HG03066 (cell line): Measurements from ENCODE around the gene CD274.
"Not testable (repeated sequence)": the region's sequence is repeated elsewhere in the genome, so short reads cannot be mapped to it uniquely, and the experiment has no call there.

Experiments used
- ATAC-seq: cut with Tn5 transposase; IDR thresholded peaks from one replicate; pipeline ENCODE4 v1.9.1; 2021; ENCODE audit warnings: low read depth; ENCODE audit not compliant: unreplicated experiment

Gene CD274

GRCh38 chr9:5493679-5494511 lies 43.6 kb downstream of the CD274 start:
- peak; percentile 83 for ATAC-seq

- not testable (repeated sequence) for ATAC-seq
These were observed 44.4 kb downstream of the CD274 start for GRCh38 chr9:5494765-5495164.

- ATAC-seq = no peak
These were observed 48.8 kb downstream of the CD274 start for GRCh38 chr9:5499157-5499556.

- no peak for ATAC-seq
These were observed 49.6 kb downstream of the CD274 start for GRCh38 chr9:5499889-5500398.

GRCh38 chr9:5500441-5501235 lies 50.3 kb downstream of the CD274 start:
- no peak for ATAC-seq

- ATAC-seq = no peak
These were observed 52.2 kb downstream of the CD274 start for GRCh38 chr9:5502553-5502952.

- no peak for ATAC-seq
These were observed 59.2 kb downstream of the CD274 start for GRCh38 chr9:5509573-5509972.

- ATAC-seq = peak; percentile 61
These were observed 60.1 kb downstream of the CD274 start, which contains the start of gene PDCD1LG2 for GRCh38 chr9:5510360-5510931. TSS of gene PDCD1LG2 (plus strand) at chr9:5510531. CDS start at chr9:5522547, 12,016 bp downstream.

GRCh38 chr9:5510989-5511388 lies 60.6 kb downstream of the CD274 start:
- no peak for ATAC-seq

- ATAC-seq = no peak
These were observed 61.1 kb downstream of the CD274 start for GRCh38 chr9:5511476-5511875.

- ATAC-seq = no peak
These were observed 61.7 kb downstream of the CD274 start for GRCh38 chr9:5511935-5512580.

- ATAC-seq = no peak
These were observed 62.5 kb downstream of the CD274 start for GRCh38 chr9:5512658-5513452.

- no peak for ATAC-seq
These were observed 63.7 kb downstream of the CD274 start for GRCh38 chr9:5513966-5514616.

- ATAC-seq = no peak
These were observed 64.4 kb downstream of the CD274 start for GRCh38 chr9:5514617-5515260.

GRCh38 chr9:5515261-5515650 lies 64.9 kb downstream of the CD274 start:
- ATAC-seq = no peak

- no peak for ATAC-seq
These were observed 66.3 kb downstream of the CD274 start for GRCh38 chr9:5516453-5517220.

GRCh38 chr9:5518171-5518936 lies 68.0 kb downstream of the CD274 start:
- ATAC-seq = peak; percentile 60
